Heart left ventricle (tissue), 16 donors: ENCODE data around the gene LCP1. TPM values are rescaled to one million over a fixed set of nuclear protein-coding genes. Genes with fewer than 3 reads are reported as not detected.

Experiments used
- ATAC-seq, 4 donors: fragments of 200-7000 bp; cut with Tn5 transposase; one replicate each; pipeline ENCODE4 v1.9.1; 2020 to 2022; ENCODE audit warnings: moderate library complexity in 4 of 4, mild to moderate bottlenecking in 3 of 4, moderate number of reproducible peaks in 1 of 4
- DNase-seq, 5 donors: peaks; one replicate each; pipeline ENCODE4 v3.0.0-alpha.2; 2020
- H3K27ac ChIP-seq, 12 donors: fragments of 200-600 bp; sonication (generic) in 4 of 12; one replicate each; pipeline versions ENCODE4 v1.5.0 to v1.8.0; 2016 to 2022; ENCODE audit warnings: mild to moderate bottlenecking in 2 of 12
- H3K27me3 ChIP-seq, 9 donors: fragments of 200-600 bp; sonication (generic) in 2 of 9; one replicate each; pipeline versions ENCODE4 v1.5.1 to v1.8.0; 2016 to 2022; ENCODE audit warnings: mild to moderate bottlenecking in 3 of 9
- H3K36me3 ChIP-seq, 9 donors: fragments of 200-600 bp; sonication (generic) in 2 of 9; one replicate each; pipeline versions ENCODE4 v1.5.0 to v1.8.0; 2018 to 2022; ENCODE audit warnings: mild to moderate bottlenecking in 2 of 9
- H3K4me1 ChIP-seq, 12 donors: fragments of 200-600 bp; sonication (generic) in 4 of 12; one replicate each; pipeline versions ENCODE4 v1.5.0 to v1.8.0; 2016 to 2022; ENCODE audit warnings: mild to moderate bottlenecking in 3 of 12
- H3K4me3 ChIP-seq, 12 donors: fragments of 200-600 bp; sonication (generic) in 4 of 12; one replicate each; pipeline versions ENCODE4 v1.5.0 to v1.8.0; 2017 to 2022; ENCODE audit warnings: mild to moderate bottlenecking in 9 of 12, moderate library complexity in 4 of 12
- H3K9me3 ChIP-seq, 12 donors: fragments of 200-600 bp; sonication (generic) in 4 of 12; one replicate each; pipeline versions ENCODE4 v1.5.0 to v1.8.0; 2016 to 2022; ENCODE audit warnings: mild to moderate bottlenecking in 1 of 12
- CTCF ChIP-seq, 12 donors: fragments of 200-600 bp; sonication (generic) in 4 of 12; IDR thresholded peaks; one replicate each; pipeline versions ENCODE4 v1.5.0 to v1.8.0; 2018 to 2022; ENCODE audit warnings: antibody characterized with exemption in 12 of 12, mild to moderate bottlenecking in 5 of 12
- POLR2A ChIP-seq, 2 donors: fragments of 450-650 bp; IDR thresholded peaks; one replicate each; pipeline ENCODE4 v1.6.1; 2017; ENCODE audit warnings: antibody characterized with exemption in 2 of 2, mild to moderate bottlenecking in 2 of 2, moderate library complexity in 2 of 2
- WGBS, 4 donors: extraction: QIAGEN DNeasy Blood & Tissue Kit in 2 of 4; methylation state at CpG; one replicate each; pipeline versions ENCODE4 v1.1.5 to v1.1.7; 2013 to 2018; 5-methylcytosine and 5-hydroxymethylcytosine counted together
- intact Hi-C, 10 donors: fragments of 100-400 bp; cut with DNase I; formaldehyde crosslinking; loops; one replicate each; pipeline versions ENCODE4 v1.11.1 to v1.14.2; 2022
- polyA plus RNA-seq, 2 donors: library from polyadenylated mRNA; stranded (reverse); fragments of 200-250 nt; gene quantifications; one replicate each; pipeline ENCODE4 v1.2.3, GENCODE V29; 2013
- total RNA-seq, 9 donors: library from RNA; depleted of rRNA in 2 of 9; stranded (reverse); fragments of >200 nt in 2 of 9; fragmentation: NEBNext Ultra II Directional in 3 of 9; extraction: Animal tissue kit (Norgen Biotek cat#: 25700) in 3 of 9; gene quantifications; one replicate each; pipeline versions ENCODE4 v1.1.0 to v1.2.4, GENCODE V29; 2016 to 2023
- donor health status: ischemic (EF 13 %, LVEDD 7.1; RV severe dilation, severe dysfunction).
- donor health status: healthy with polysubstance abuse.
- donor health status: DM: no; HTN: yes; CAD: no.
- donor health status: DM: no; HTN: no; CAD: no.
- donor health status: ischemic (EF 25% LVEDD 6.9; RV normal size, moderate dysfunction).
- donor health status: ischemic (EF 25% LVEDD 5.7; RV mildly dilated, moderate dysfunction).
- donor health status: healthy.
- donor health status: DM: yes; HTN: yes; CAD: no.
- donor health status: ischemic (EF 35%, LVEDD 5.7; RV mildly dilated, moderate dysfunction).
- donor health status: nonischemic (EF 11% LVEDD 7.7; RV severe dilation, severe dysfunction).
- donor health status: DM: yes; HTN: yes; CAD: no.
- donor health status: PGD.
- donor health status: ischemic (EF 29% LVEDD 5.4; RV normal size, mild dysfunction).
- donor health status: nonischemic (EF 23%, LVEDD 6.1; RV moderate dilation, normal function).

Gene LCP1
- total and polyA plus RNA-seq, 11 donors = 1.9 to 230 (median 10.9) TPM

GRCh38 chr13:46085737-46086136, 96.2 kb downstream of the LCP1 start:
- WGBS, 4 donors = 91 to 95% (median 93%) methylated on average over 9 to 13 of the region's 13 CpGs
- TF ChIP-seq CTCF (IDR thresholded peaks at IDR 0.05) (no peak), POLR2A (IDR thresholded peaks at IDR 0.05) (no peak)
- Histone ChIP-seq H3K36me3 (no peaks in the 10 kb centered on the region), H3K4me3 (no peak overlapping the region), H3K27me3 (peaks cover 0 to 7% (median 0%) of the 10 kb centered on the region in 9 donors), H3K27ac (no peak overlapping the region), H3K9me3 (no peaks in the 10 kb centered on the region), H3K4me1 (no peaks in the 10 kb centered on the region)
- intact Hi-C loops = no loop called here
- no peak for ATAC-seq
- no peak for DNase-seq

- H3K9me3 ChIP-seq = no peaks in the 10 kb centered on the region
- H3K27ac ChIP-seq = no peak overlapping the region
- no peaks in the 10 kb centered on the region for H3K27me3 ChIP-seq
- ATAC-seq (no peak), DNase-seq (no peak)
- H3K4me1 ChIP-seq = no peaks in the 10 kb centered on the region
- 85 to 91% (median 90%) methylated on average over 5 of the region's 5 CpGs for WGBS, 4 donors
- TF ChIP-seq POLR2A (IDR thresholded peaks at IDR 0.05) = no peak
- no peak for TF ChIP-seq CTCF (IDR thresholded peaks at IDR 0.05)
- no peak overlapping the region for H3K4me3 ChIP-seq
- intact Hi-C loops = no loop called here
- H3K36me3 ChIP-seq = no peaks in the 10 kb centered on the region
Measured at GRCh38 chr13:46082324-46082723, 99.7 kb downstream of the LCP1 start.

- Histone ChIP-seq H3K27ac (no peak overlapping the region), H3K4me3 (no peak overlapping the region), H3K9me3 (no peaks in the 10 kb centered on the region), H3K4me1 (no peaks in the 10 kb centered on the region), H3K36me3 (no peaks in the 10 kb centered on the region), H3K27me3 (no peaks in the 10 kb centered on the region)
- intact Hi-C loops = no loop called here
- ATAC-seq (no peak), DNase-seq (no peak)
- WGBS, 4 donors = 63 to 69% (median 66%) methylated on average over 2 of the region's 2 CpGs
- TF ChIP-seq POLR2A (IDR thresholded peaks at IDR 0.05) (no peak), CTCF (IDR thresholded peaks at IDR 0.05) (no peak)
Measured at GRCh38 chr13:46079770-46080169, 102.2 kb downstream of the LCP1 start.

- no peaks in the 10 kb centered on the region for H3K4me1 ChIP-seq
- no peak for ATAC-seq
- H3K27me3 ChIP-seq = no peaks in the 10 kb centered on the region
- no peaks in the 10 kb centered on the region for H3K36me3 ChIP-seq
- intact Hi-C loops = no loop called here
- H3K27ac ChIP-seq = no peak overlapping the region
- TF ChIP-seq CTCF (IDR thresholded peaks at IDR 0.05) (no peak), POLR2A (IDR thresholded peaks at IDR 0.05) (no peak)
- H3K9me3 ChIP-seq = no peaks in the 10 kb centered on the region
- no peak overlapping the region for H3K4me3 ChIP-seq
- 66 to 71% (median 69%) methylated on average over 1 of the region's 1 CpG for WGBS, 4 donors
- no peak for DNase-seq
Measured at GRCh38 chr13:46077265-46077664, 104.7 kb downstream of the LCP1 start.
